HG03571 (cell line): ENCODE results near the gene ITGBL1.

Experiments
- ATAC-seq: cut with Tn5 transposase; IDR thresholded peaks from one replicate; pipeline ENCODE4 v1.9.1; 2021; ENCODE audit not compliant: unreplicated experiment

ITGBL1 gene

GRCh38 chr13:101556676-101557123 lies 104.2 kb downstream of the ITGBL1 start:
- no peak for ATAC-seq

- no peak for ATAC-seq
These were observed 112.8 kb downstream of the ITGBL1 start for GRCh38 chr13:101565317-101565716.

GRCh38 chr13:101567841-101568240 lies 115.4 kb downstream of the ITGBL1 start:
- ATAC-seq, result no peak

- no peak for ATAC-seq
These were observed 117.3 kb downstream of the ITGBL1 start for GRCh38 chr13:101569807-101570206.

GRCh38 chr13:101570410-101570809 lies 117.9 kb downstream of the ITGBL1 start:
- no peak for ATAC-seq

- no peak for ATAC-seq
These were observed 120.0 kb downstream of the ITGBL1 start for GRCh38 chr13:101572456-101572855.

GRCh38 chr13:101575581-101575980 lies 123.1 kb downstream of the ITGBL1 start:
- ATAC-seq, result no peak

GRCh38 chr13:101576455-101576854 lies 124.0 kb downstream of the ITGBL1 start:
- no peak for ATAC-seq

- ATAC-seq, result no peak
These were observed 124.5 kb downstream of the ITGBL1 start for GRCh38 chr13:101576977-101577376.

GRCh38 chr13:101579281-101579802 lies 126.9 kb downstream of the ITGBL1 start:
- ATAC-seq, result no peak

- no peak for ATAC-seq
These were observed 131.9 kb downstream of the ITGBL1 start for GRCh38 chr13:101584331-101584730.

- ATAC-seq, result no peak
These were observed 138.0 kb downstream of the ITGBL1 start for GRCh38 chr13:101590479-101590878.

GRCh38 chr13:101594936-101595335 lies 142.5 kb downstream of the ITGBL1 start:
- peak; percentile 74 for ATAC-seq

GRCh38 chr13:101596803-101597202 lies 144.3 kb downstream of the ITGBL1 start:
- ATAC-seq, result no peak

- no peak for ATAC-seq
These were observed 159.3 kb downstream of the ITGBL1 start for GRCh38 chr13:101611491-101612475.

GRCh38 chr13:101612735-101613134 lies 160.3 kb downstream of the ITGBL1 start:
- no peak for ATAC-seq

- no peak for ATAC-seq
These were observed 162.0 kb downstream of the ITGBL1 start for GRCh38 chr13:101614491-101614890.

- no peak for ATAC-seq
These were observed 166.1 kb downstream of the ITGBL1 start for GRCh38 chr13:101618440-101619187.

- no peak for ATAC-seq
These were observed 168.6 kb downstream of the ITGBL1 start for GRCh38 chr13:101621099-101621498.

GRCh38 chr13:101623470-101624209 lies 171.2 kb downstream of the ITGBL1 start:
- no peak for ATAC-seq
